ENCODE results near the gene LRRC8B. TPM values are rescaled to one million over a fixed set of nuclear protein-coding genes. Genes with fewer than 3 reads are reported as not detected.
"Not testable (repeated sequence)": the region's sequence is repeated elsewhere in the genome, so short reads cannot be mapped to it uniquely, and the experiment has no call there.

Gene LRRC8B
- total RNA-seq, 1 donor from 2014 or later, result 10.3 TPM

DNA sequence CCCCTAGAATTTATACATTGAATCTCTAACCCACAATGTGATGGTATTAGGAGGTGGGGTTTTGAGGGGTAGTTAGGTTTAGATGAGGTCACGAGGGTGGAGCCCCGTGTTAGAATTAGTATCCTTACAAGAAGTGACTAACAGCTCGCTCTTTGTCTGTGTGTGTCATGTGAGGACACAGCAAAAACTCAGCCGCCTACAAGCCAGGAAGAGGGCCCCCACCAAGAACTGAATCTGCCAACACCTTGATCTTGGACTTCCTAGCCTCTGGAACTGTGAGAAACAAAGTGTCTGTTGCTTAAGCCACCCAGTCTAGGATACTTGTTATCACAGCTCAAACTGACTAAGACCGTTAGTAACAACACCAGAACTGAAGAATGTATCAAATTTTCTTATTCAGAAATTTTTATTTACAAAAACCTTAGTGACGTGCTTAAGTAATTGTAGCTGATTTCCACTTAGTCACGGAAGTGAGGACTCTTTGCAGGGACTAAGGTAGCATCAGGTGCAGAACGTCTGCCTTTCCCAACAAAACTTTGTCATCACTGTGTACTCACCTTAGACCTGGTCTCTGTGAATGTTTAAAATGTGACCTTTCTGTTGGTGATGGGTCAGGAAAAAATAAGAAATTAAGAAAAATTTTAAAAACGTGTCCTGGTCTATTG is 83.8 kb downstream of the LRRC8B start:
- DNase-seq, result no peak

- DNase-seq, result no peak
Measured at GRCh38 chr1:89608984-89609725, 84.5 kb downstream of the LRRC8B start.

DNA sequence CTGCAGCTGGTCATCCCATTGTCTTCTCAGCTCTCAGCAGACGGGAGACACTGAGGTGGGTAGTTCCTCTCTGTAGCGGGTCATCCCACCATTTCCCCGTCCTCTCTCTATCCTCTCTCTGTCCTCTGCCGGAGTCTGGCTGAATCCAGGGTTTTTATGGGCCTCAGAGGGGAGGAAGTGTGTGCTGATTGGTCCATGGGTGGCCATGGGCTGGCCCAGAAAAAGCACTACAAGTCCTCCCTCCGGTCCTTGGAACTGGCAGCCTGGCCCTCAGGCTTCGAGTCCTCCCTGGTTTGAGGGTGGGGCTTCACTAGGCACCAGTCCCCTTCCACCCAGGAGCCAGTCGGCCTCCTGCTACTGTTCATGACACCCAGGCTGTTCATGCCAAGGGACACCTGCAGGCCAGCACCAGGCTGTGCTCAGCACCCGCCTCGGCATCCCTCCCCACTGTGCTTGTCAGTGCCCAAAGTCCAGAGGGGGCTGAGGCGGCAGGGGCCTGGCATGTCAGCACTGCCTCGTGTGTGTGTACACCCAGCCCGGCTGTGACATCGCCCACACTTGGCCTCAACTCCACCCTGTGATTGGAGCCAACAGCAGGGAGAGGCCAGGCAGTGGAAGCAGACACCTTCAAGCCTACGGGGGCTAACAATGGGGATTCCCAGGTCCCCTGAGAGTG is 85.3 kb downstream of the LRRC8B start:
- no peak for DNase-seq

DNA sequence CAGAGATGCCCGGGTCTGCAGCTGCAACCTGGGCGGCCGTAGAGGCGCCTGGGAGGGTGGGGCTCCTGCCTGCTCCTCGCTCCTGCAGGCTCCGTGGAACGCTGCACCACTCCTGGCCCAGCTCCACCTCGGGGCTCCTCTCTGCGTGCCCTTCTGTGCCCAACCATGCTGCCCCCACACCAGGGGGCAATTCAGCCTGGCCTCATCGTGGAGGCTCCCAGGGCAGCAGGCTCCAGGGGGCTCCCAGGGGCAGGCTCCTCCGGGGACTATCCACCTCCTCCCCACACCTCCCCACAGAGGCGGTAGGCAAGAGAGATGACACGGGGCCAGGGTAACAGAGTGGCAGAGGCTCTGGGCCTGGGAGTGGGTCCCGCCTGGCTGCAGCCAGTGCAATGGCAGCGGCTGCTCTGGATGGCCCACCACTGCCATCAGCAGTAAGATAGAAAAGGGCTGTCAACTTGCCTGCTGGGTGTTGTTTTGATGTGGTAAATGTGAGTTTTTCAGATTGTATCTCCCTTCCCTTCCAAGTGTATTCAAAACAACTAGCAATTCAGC is 85.9 kb downstream of the LRRC8B start:
- DNase-seq, result no peak

GRCh38 chr1:89611721-89612120 is 87.1 kb downstream of the LRRC8B start:
- no peak for DNase-seq

DNA sequence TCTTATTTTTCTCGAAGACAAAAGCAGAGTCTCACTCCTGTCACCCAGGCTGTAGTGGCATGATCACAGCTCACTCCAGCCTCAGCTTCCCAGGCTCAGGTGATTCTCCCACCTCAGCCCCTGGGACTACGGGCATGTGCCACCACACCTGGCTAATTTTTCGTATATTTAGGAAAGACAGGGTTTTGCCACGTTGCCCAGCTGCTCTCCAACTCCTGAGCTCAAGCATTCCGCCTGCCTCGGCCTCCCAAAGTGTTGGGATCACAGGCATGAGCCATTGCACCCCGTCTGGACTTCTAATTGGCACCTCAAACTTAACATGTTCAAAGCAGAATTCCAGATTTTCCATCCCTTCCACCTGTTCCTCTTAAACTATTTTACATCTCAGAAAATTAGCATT is 89.3 kb downstream of the LRRC8B start:
- DNase-seq, result no peak

DNA sequence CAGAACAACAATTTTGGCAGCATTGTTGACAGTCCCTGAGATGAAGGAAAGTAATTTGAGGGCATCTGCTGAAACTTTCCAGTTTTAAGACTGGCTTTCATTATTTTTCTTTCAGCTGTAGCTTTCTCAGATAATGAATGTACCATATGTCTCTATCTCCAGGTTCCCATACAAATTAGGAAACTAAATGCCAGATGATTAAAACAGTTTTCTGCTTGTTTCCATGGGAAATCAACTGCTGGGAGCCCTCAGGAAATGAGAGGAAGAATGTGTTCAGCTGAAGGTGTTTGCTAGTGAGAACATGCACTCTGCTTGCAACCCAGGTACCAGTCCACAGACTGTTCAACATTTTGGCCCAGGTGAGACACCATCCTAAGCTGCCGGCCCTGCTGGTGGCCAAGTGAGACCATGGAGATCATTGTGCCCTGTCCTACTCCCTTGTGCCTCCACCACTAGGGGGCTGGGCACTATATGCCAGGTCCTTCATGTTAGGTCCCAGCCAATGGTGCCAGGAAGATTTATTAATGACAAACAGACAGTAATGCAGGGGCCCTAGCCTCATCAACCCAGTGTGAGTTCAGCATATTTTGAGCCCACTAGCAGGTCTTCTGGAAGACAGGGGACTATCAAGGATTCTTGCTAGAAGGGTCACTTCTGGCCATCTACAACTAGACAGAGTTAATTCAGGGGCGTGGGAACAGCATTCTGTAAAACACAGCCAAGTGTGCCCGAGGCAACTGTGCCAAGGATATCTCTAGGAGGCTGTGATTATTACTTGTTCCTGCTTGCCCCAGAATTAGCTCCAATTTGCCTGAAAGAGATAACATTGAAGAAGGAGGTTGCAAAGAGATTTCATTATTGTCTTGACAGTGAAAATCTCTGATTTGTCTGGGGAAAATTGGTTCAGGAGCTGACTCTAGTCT is 91.3 kb downstream of the LRRC8B start:
- peak; percentile 54 for DNase-seq

- no peak for DNase-seq
Measured at GRCh38 chr1:89616844-89617627, 92.4 kb downstream of the LRRC8B start.

DNA sequence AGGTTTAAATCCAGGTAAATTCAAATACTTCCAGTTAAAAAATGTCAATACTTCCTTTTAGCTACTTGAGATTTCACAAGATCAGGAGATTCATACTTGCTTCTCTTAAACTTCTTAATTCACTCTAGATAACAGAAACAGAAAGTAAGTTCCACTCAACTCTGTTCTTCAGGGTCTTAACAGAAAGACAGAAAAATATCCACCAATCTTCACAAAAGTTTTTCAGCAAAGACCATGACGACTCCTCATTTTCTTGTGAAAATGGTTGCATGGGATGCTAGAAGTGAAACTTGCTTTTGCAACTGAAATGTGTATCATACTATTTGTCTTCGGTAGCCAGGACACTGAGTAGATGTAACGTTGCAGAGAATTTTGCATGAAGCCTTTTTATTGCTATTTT is 96.0 kb downstream of the LRRC8B start:
- no peak for DNase-seq

- DNase-seq, result no peak
Measured at GRCh38 chr1:89622895-89623294, 98.3 kb downstream of the LRRC8B start.

- no peak for DNase-seq
Measured at GRCh38 chr1:89624314-89624713, 99.7 kb downstream of the LRRC8B start.

GRCh38 chr1:89624715-89625323 is 100.2 kb downstream of the LRRC8B start:
- no peak for DNase-seq

DNA sequence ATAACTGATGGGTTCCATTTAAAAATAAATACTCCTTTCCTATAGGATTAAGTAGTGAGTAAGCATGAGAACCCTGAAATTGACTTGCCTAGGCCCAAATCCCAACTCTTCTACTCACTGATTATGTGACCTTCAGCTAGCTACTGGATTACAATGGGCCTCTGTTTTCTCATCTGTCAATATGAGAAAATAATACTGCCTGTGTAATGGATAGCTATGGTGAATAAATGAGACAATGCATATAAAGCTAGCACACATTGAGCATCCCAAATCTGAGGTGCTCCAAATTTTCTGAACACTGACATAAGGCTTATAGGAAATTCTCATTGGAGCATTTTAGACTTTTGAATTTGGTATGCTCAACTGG is 103.0 kb downstream of the LRRC8B start:
- no peak for DNase-seq

- DNase-seq, result peak; percentile 48
Measured at GRCh38 chr1:89629146-89629545, 104.5 kb downstream of the LRRC8B start.

DNA sequence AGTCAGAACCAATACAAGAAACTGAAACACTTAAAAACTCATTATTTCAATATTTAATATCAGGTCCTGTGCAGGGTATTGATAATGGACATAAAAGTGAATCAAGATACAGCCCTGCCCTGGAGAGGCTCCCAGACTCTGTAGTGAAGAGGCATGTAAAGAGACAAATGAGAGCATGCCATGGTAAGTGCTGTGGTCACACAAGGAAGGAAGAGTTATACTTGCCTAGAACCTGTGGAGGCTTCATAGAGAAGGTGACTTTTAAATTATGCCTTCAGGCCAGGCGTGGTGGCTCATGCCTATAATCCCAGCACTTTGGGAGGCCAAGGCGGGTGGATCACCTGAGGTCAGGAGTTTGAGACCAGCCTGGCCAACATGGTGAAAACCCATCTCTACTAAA is 105.0 kb downstream of the LRRC8B start:
- not testable (repeated sequence) for DNase-seq

GRCh38 chr1:89630048-89630447 is 105.4 kb downstream of the LRRC8B start:
- no peak for DNase-seq

DNA sequence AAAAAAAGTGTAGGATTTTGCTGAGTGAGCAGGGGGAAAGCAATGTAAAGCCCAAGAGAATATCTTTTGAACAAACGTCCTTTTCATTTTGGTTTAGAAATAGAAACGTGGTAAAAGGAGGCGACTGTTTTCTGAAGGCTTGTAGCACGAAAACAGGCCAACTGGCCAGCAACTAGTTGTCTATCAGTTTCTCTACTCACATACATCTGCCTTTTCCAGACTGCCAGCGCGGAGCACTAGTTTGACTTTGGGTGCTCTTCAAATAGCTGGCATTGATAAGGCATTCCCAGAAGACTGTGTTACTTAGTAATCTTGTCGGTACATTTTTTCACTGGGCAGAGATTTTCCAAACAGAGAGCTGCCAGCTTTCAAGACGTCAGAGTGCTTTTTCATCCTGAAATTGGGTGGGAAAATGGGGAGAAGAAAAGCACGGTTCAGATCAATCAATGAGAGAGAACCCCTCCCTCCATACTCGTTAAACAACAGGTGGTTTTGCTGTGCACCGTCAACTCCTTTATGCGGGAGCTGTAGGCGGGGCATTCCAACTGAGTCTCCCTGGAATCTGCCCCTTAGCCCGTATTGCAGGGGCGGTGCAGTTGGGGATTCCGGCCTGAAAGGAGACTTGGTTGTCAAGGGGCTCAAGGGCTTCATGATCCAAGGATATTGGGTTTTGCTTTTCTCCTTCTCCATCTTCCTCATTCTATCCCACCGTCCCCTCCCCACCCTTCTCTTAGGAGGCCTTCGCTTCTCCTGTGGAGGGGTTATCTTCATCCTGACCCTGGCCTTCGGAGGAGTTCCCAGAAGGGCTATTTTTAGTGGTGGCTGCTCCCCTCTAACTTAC is 107.4 kb downstream of the LRRC8B start:
- no peak for DNase-seq

- DNase-seq, result peak; percentile 74
Measured at GRCh38 chr1:89632657-89633247, 108.1 kb downstream of the LRRC8B start, which contains the start of gene LRRC8C. Gene LRRC8C (plus strand): TSS chr1:89633120. CDS start chr1:89686474, 53,354 bp downstream.

- no peak for DNase-seq
Measured at GRCh38 chr1:89633248-89633799, 108.7 kb downstream of the LRRC8B start.

Data from skin of body (tissue), 2 donors.